ENCODE measurements around the gene UBE2Q1. TPM values are rescaled to one million over a fixed set of nuclear protein-coding genes. Genes with fewer than 3 reads are reported as not detected.

UBE2Q1 gene
- total and polyA plus RNA-seq, 9 donors = 14.3 to 119 (median 58.5) TPM

DNA sequence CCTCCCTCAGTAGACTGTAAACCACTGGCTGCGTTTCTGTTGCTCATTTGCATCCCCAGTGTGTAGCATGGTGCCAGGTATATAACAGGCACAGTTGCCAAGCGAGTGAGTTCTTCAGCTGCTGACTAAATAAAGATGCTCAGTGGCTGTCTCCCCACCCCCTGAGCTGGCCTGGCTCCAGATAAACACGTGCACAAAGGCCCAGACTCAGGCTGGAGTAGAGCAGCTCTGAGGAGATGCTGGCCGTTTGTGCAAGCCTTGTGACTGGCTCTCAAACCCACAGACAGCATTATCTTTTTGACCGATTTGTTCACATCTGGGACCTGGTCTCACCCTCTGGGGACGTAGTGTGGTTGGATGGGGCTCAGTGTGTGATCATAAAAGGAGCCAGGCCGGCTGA, 16.3 kb upstream of the UBE2Q1 start:
- no peak for DNase-seq
- Histone ChIP-seq H3K4me1 (ENCODE audit: insufficient read depth) (peaks cover 10% of the 10 kb centered on the region), H3K4me3 (no peak overlapping the region), H3K27me3 (no peaks in the 10 kb centered on the region), H3K27ac (no peak overlapping the region), H3K9me3 (no peaks in the 10 kb centered on the region), H3K36me3 (no peaks in the 10 kb centered on the region)
- WGBS, 3 donors = 9 to 14% (median 10%) methylated on average over 7 of the region's 7 CpGs
- intact Hi-C loops (cut with DNase I) = no loop called here
- TF ChIP-seq EP300 (IDR thresholded peaks at IDR 0.05) = no peak
- TF ChIP-seq CTCF (IDR thresholded peaks at IDR 0.05) = no peak
- no peak for TF ChIP-seq POLR2A (IDR thresholded peaks at IDR 0.05)

- intact Hi-C loops (cut with DNase I) = no loop called here
- no peaks in the 10 kb centered on the region for H3K27me3 ChIP-seq
- no peaks in the 10 kb centered on the region for H3K9me3 ChIP-seq
- WGBS, 3 donors = 86 to 92% (median 88%) methylated on average over 3 of the region's 3 CpGs
- DNase-seq = no peak
- peaks cover 6% of the 10 kb centered on the region for H3K4me1 ChIP-seq (ENCODE audit: insufficient read depth)
- H3K27ac ChIP-seq = no peak overlapping the region
- TF ChIP-seq CTCF (IDR thresholded peaks at IDR 0.05) = no peak
- no peak for TF ChIP-seq POLR2A (IDR thresholded peaks at IDR 0.05)
- TF ChIP-seq EP300 (IDR thresholded peaks at IDR 0.05) = no peak
- H3K36me3 ChIP-seq = no peaks in the 10 kb centered on the region
- no peak overlapping the region for H3K4me3 ChIP-seq
Measured at GRCh38 chr1:154573168-154573510, 14.7 kb upstream of the UBE2Q1 start.

DNA sequence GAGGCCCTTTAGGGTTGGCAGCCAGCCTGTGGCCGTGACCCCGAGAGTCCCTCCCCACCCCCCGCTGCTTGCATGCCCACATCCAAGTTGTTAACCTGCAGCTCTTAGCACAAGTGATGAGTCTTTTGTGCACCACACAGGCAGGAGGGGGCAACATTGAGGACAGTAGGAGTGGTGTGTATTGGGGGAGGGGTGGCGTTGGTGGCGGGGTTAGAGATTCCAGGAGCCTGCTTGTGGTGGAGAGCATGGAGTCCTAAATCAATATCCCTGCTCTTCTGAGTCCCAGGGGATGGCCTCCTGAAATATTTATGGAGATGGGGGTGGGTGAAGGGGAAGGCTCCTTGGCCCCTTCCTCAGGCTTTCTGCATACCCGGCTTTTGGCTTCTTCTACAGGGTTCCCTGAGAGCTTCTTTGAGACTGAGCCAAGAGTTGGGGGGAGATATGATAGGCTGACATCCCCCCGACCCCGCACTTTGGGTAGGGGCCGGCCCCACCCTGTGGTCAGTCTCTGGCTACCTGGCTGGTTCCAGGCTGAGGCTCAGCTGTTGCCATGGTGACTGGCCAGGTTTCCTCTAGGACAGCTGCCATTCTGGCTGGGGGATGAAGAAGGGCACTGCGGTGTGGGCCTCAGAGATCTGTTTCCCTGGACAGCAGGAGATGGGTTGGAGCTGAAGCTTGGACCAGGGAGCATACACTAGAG, 14.2 kb upstream of the UBE2Q1 start:
- no peak overlapping the region for H3K4me3 ChIP-seq
- no peak for DNase-seq
- no peak for TF ChIP-seq POLR2A (IDR thresholded peaks at IDR 0.05)
- intact Hi-C loops (cut with DNase I) = no loop called here
- H3K4me1 ChIP-seq (ENCODE audit: insufficient read depth) = peaks cover 6% of the 10 kb centered on the region
- H3K27ac ChIP-seq = no peak overlapping the region
- no peaks in the 10 kb centered on the region for H3K36me3 ChIP-seq
- 61 to 71% (median 61%) methylated on average over 10 of the region's 10 CpGs for WGBS, 3 donors
- H3K27me3 ChIP-seq = no peaks in the 10 kb centered on the region
- H3K9me3 ChIP-seq = no peaks in the 10 kb centered on the region

- H3K36me3 ChIP-seq = no peaks in the 10 kb centered on the region
- no peaks in the 10 kb centered on the region for H3K27me3 ChIP-seq
- intact Hi-C loops (cut with DNase I) = no loop called here
- DNase-seq = no peak
- peaks cover 6% of the 10 kb centered on the region for H3K4me1 ChIP-seq (ENCODE audit: insufficient read depth)
- no peak for TF ChIP-seq POLR2A (IDR thresholded peaks at IDR 0.05)
- TF ChIP-seq EP300 (IDR thresholded peaks at IDR 0.05) = no peak
- no peak for TF ChIP-seq CTCF (IDR thresholded peaks at IDR 0.05)
- H3K27ac ChIP-seq = no peak overlapping the region
- H3K9me3 ChIP-seq = no peaks in the 10 kb centered on the region
- 92 to 94% (median 93%) methylated on average over 29 of the region's 29 CpGs for WGBS, 3 donors
- no peak overlapping the region for H3K4me3 ChIP-seq
Measured at GRCh38 chr1:154571964-154572288, 13.5 kb upstream of the UBE2Q1 start.

DNA sequence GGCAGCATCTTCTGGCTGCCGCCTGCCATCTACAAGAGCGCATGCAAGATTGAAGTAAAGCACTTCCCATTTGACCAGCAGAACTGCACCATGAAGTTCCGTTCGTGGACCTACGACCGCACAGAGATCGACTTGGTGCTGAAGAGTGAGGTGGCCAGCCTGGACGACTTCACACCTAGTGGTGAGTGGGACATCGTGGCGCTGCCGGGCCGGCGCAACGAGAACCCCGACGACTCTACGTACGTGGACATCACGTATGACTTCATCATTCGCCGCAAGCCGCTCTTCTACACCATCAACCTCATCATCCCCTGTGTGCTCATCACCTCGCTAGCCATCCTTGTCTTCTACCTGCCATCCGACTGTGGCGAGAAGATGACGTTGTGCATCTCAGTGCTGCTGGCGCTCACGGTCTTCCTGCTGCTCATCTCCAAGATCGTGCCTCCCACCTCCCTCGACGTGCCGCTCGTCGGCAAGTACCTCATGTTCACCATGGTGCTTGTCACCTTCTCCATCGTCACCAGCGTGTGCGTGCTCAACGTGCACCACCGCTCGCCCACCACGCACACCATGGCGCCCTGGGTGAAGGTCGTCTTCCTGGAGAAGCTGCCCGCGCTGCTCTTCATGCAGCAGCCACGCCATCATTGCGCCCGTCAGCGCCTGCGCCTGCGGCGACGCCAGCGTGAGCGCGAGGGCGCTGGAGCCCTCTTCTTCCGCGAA, 12.9 kb upstream of the UBE2Q1 start:
- no peak for DNase-seq
- WGBS, 3 donors = 95 to 97% (median 96%) methylated on average over 59 of the region's 59 CpGs
- H3K27me3 ChIP-seq = no peaks in the 10 kb centered on the region
- H3K4me3 ChIP-seq = no peak overlapping the region
- intact Hi-C loops (cut with DNase I) = no loop called here
- H3K27ac ChIP-seq = no peak overlapping the region
- H3K4me1 ChIP-seq (ENCODE audit: insufficient read depth) = peaks cover 6% of the 10 kb centered on the region
- H3K9me3 ChIP-seq = no peaks in the 10 kb centered on the region
- TF ChIP-seq CTCF (IDR thresholded peaks at IDR 0.05) = no peak
- no peak for TF ChIP-seq EP300 (IDR thresholded peaks at IDR 0.05)
- no peak for TF ChIP-seq POLR2A (IDR thresholded peaks at IDR 0.05)
- H3K36me3 ChIP-seq = no peaks in the 10 kb centered on the region
